GM21381 (cell line): Measurements from ENCODE around the gene DUSP1.
"Not testable (repeated sequence)": the region's sequence is repeated elsewhere in the genome, so short reads cannot be mapped to it uniquely, and the experiment has no call there.

ENCODE experiments used
- ATAC-seq: cut with Tn5 transposase; IDR thresholded peaks from one replicate; pipeline ENCODE4 v1.9.1; 2021; ENCODE audit warnings: mild to moderate bottlenecking, moderate library complexity; ENCODE audit not compliant: unreplicated experiment

Gene DUSP1

DNA sequence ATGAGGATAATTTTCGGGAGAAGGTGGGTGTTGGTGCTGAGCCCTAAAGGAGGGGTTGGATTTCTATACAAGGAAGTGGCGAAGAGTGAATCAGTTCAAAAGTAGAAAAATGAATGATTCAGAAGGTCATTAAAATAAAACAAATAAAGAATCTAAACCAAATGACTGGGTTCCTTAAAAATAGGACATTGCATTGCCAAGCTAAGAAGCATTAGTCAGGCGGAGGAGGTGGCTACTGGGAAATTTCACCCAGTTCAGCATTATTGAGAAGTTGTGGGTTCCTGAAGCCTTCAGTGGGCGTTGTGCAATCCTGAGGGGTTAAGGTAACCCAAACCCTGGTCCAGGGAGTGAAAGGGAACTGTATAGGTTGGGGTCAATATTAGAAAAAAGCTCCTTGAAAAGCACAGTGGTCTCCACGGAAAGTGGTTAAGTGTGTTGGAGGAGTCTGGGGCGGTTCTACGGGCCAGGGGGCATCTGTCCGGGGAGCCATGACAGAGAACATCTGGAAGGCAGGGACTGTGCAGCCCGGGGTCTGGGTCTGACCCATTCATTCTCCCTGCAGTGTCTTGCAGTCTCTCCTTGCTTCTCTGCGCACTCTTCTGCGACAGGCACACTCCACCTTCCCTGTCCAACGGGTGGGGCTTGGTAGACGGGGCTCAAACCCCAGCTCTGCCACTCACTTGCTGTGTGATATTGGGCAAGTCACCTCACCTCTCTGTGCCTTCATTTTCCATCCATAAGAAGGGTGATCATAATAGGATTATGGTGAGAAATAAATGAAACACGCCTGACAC lies 27.6 kb upstream of the DUSP1 start:
- no peak for ATAC-seq

DNA sequence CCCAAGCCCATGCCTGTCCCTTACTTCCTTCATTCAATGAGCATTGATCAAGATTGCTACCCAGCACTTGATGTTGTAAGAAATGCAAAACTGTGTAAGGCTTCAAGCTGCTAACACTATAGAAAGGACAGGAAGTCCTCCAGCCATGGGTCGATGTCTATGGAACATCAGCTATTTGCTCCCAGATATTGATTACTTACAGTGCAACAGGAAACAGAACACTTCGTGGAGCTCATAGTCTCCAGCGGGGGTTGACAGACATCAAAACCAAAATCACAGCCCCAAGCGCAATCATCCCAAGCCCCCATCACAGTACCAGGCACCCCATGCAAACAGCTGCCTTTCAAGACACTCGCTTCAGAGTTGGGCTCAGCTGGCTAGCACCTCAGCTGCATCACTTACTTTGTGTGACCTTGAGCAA lies 26.8 kb upstream of the DUSP1 start:
- no peak for ATAC-seq

DNA sequence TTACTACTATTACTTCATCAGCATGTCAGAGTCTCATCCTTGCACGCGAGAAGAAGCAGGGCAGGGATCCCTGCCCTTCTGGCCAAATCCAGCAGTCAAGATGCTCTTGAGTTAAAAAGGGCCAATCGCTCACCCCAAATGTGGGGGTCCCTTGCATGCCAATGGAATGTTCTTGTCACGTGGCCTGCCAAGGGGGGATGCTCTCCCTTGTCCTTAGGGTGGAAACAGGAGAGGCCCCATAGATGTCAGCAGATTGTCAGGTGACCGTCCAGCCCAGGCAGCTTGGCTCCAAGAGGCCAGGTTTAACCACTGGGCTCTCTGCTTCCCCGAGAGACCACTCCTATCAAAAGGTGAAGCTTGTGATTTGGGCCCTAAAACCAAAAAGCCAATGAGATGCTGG lies 25.3 kb upstream of the DUSP1 start:
- no peak for ATAC-seq

DNA sequence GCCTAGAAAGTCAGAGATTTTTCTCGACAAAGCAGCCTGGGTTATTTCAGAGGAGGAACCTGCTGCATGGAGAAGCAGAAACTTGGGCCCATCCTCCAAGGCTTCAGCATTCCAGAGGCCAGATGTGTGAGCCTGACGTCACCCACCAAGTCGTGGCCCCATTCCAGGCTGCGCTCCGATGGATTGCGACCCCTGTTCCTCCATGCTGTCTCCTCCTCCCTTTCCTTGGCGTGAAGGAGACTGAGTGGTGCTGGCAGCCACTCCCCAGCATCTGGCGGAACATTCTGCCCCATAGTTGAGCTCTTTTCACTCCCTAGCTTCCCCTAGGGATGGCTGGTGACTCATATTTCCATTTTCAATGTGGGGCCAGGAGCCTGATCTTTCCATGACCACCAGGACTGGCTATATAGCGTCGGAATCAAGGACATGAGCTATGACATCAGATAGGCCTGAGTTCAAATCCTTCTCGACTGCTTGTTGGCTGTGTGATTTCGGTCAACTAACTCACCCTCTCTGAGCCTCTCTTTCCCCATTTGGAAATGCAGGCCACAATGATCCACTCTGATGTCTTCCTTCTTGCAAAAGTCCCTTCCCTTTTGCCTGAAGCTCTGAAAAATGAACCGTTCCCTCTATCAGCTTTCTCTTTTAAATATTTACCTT lies 24.5 kb upstream of the DUSP1 start:
- ATAC-seq, result no peak

DNA sequence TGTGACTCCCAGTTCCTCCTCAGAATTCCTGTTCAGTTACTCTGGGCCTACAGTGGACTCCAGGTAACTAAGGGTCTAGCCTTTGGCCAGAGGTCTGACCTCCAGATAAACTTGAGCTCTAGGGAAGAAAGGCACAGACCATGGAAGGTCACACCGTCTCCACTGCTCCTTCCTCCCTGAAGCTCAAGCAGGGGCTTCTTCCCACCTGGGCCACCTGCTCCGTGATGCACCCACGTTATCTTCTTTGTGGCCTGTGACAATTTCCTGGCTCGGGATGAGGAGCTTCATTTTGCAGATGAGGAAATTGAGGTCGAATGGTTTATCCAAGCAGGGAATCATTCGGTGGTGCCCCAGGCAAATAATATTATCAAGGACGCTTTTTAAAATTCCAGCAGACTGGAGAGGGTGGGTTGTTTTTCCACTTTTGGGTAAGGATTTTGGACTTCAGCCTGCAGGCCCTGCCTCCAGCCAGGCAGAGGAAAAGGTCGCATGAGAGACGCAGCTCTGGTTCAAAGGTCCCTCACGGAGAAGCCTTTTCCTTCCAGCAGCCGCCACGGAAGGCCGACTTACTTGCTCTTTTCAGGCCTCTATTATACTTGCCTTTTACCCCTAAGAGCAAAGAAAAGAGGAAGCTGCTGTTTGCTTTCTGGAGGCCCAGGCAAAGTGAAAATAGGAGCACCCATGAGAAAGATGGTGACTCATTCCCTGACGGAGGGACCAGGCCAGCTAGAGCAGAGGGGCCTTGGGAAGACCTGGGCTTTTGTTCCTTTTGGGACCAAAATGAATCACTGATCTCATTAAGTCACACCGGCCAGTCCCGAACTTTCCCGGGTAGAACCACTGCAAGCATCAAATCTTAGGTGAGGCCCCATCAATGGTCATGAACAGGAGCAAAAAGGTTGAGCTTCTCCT lies 22.8 kb upstream of the DUSP1 start:
- no peak for ATAC-seq

DNA sequence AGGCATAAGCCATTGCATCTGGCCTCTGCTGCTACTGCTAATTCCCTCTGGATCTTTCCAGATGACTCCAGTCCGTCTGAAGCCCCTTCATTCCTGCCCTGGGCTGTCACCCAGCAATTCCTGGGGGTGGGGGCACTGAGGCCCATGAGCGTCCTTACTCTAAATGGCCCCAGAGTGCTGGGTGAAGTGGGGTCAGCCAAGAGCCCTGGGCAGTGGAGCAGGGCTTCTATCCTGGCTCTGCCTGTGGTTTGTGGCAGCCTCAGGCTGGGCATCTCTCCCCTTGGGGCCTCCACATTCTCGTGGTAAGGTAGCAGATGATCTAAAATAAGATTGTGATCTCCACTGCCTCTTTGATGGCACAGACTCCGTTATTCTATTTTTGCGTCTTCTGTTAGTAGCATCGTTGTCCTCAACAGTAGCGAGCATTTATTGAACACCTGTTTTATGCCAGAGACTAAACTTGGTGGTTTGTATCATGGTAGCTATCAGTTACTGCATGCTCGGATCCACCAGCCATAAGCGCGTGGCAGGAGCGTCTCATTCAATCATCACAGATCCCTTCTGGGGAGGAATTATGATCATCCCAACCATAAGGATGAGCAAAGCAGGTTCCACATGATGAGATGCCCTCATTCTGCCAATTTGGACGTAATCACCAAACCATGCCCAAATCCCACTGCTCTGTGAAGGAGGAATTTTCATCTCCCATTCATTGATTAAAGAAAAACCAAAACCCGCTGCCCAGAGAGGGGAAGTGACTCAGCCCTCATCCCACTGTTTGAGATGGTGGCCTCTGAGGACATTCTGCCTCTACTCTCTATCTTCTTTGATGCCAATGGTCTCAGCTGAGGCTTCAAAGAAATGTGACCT lies 21.9 kb upstream of the DUSP1 start:
- ATAC-seq, result no peak

DNA sequence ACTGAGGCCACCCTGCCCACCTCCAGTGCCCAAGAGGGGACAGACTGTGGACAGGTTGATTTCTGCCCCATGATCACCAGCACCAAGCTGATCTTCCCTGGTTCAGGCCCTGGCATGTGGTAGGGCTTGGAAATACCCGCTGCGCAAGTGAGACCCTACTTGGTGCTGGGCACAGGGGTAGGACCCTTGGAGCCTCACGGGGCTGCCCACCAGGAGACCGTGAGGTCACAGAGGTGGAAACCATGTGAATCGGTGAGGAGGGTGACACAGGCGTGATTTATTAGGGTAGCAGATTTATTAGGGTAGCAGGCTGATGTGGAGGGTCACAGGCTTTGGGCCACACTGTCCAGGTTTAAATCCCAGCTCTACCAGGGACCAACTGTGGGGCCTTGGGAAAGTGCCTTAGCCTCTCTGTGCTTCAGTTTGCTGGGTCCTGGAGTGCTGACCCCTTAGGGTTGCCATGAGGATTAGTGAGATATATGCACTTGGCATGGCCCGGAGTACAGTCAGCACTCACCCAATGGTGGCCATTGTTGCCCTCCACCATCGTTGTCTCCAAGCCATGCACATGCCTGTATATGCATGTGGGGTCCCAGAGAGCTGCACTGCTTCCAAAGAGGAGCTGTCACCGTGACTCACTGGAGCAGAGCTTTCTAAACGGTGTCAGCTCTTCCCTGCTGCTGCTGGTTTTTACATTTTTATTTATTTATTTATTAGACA lies 20.9 kb upstream of the DUSP1 start:
- no peak for ATAC-seq

DNA sequence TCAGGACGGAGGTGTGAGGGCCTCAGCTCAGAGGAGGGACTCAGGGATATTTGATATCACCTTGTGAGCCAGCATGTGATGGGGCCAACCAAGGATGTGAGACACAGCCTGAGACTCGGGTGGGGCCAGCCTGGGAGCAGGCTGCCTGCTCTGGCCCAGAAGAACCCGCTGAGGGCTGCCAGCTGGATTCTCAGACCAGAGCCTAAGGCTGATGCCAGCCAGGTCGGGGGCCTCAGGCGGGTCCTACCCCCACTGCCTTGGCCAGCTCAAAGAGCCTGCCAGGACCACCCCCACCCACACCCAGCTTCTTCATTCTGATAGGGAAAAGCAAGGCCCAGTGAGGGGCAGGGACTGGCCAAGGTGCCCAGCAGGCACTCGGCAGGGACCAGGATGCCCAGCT lies 20.3 kb upstream of the DUSP1 start:
- ATAC-seq, result no peak

DNA sequence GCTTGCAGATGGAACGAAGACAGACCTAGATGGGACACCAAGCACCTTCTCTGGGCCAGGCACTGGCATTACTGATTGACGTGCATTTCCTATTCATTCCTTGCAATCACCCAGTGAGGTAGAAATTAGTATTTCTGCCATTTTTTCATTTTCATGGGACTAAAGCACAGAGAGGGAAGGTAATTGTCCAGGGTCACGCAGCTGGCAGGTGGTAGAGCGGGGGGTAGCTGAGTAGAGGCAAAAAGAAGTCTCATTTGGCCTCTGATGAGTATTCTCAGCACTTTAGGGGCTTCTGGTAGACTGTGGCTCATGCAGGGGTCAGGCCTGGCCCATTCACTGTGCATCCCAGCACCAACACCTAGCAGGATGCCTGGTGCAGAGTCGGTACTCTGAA lies 19.5 kb upstream of the DUSP1 start:
- ATAC-seq, result no peak

DNA sequence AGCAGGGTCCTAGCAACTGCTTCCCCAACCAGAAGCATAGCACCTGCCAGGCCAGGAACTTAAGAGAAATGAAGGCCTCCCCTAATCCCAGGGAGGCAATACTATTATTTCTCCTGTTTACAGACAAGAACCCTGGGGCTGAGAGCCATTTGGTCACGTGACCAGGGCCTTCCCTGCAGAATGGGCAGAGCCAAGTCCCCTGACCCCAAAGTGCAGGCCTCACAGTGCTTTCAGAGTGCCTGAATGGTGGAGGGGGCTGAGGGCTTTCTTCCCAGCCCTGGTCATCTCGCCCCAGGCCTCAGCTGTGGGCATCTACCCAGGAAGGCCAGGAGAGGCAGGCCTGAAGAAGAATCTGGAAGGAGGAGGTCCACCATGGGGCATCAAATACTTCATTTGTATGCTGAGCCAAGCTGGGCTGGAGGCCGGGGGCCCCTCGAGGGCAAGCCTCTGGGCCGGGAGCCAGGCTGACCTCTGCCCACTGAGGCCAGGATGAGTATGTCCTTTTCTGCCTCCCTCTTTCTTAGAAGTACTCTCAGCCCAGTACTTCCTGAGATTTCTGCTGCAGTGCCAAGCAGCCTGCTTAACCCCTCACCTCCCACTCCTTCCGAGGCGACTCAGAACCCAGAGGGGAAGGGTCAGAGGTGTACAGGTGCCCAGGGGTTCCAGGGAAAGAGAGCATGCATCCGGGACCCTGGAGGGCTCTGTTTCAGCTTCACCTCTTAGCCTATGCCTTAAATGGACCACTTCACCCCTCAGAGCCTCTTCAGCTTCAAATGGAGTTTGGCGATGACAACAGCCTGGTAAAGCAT lies 18.9 kb upstream of the DUSP1 start:
- no peak for ATAC-seq

DNA sequence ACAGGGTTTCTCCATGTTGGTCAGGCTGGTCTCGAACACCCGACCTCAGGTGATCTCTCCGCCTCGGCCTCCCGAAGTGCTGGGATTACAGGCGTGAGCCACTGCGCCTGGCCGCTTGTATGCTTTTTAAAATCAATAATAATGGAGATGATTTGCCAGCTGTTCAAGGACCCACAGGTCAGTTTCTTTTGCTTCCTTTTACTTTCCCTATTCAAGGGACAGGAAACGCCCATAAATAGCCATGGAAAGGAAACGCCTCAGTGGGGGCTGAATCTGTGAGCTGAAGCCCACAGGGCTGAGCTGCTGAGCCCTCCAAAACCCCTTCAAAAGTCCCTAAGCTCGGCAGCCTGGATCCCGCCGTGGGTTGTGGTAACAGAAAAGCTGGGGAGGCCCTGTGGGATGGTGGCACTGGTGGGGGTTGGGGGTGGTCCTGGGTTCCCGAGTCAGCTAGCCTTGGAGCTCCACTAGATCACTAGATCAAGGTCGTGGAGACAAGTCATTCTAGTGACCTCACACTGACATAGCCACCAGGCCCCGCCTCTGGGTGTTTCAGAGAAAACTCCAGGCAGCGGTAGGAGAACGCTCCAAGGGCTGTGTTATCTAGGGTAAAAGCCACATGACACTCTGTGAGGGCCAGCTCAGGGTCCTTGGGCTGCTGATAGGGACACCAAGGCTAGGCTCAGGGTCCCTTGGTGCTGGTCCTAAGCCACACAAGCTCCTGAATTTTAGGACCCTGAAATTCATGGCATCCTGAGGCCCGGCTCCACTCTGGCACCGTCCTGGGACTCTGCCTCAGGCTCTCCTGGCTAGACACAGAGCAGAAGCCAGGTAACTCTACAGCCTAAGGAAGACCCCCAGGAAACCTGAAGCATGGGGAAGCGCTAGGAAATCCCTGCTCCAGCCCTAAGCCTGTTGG lies 18.0 kb upstream of the DUSP1 start:
- no peak for ATAC-seq

DNA sequence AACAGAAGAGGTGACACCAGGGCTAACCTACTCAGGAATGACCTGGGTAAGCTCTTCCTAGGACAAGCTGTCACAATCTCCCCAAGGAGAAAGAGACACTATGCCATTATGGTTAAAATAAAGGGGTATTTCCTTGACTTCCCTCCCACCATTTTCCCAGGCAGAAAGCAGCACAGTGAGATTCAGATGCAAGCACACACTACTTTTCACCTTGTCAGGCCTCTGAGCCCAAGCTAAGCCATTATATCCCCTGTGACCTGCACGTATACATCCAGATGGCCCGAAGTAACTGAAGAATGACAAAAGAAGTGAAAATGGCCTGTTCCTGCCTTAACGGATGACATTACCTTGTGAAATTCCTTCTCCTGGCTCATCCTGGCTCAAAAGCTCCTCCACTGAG lies 16.5 kb upstream of the DUSP1 start:
- ATAC-seq, result not testable (repeated sequence)

DNA sequence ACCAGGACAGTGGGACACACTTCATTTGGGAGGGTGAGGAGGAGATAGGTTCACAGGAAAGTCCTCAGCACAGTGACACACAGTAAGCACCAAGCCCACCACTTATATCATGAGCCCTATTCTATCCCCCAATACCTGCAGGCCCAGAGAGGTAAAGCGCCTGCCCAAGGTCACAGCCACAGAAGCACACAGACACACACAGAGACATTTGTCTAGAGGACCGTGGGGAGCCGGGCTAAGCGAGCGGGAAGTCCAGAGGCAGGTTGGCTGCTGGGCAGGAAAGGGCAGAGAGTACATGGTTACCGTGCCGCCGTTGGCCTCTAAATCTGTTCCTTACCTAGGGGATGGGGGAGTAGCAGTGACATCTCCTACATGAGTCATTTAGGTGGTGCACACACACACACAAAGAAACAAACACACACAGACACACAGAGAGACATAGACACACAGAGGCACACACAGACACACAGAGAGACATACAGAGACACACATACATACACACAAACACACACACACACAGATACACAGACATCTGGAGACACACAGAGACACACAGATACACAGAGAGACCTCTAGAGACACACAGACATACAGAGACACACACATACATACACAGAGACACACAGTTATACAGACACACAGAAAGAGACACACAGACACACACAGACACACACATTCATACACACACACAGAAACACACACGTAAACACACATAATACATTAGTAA lies 15.9 kb upstream of the DUSP1 start:
- ATAC-seq, result no peak

DNA sequence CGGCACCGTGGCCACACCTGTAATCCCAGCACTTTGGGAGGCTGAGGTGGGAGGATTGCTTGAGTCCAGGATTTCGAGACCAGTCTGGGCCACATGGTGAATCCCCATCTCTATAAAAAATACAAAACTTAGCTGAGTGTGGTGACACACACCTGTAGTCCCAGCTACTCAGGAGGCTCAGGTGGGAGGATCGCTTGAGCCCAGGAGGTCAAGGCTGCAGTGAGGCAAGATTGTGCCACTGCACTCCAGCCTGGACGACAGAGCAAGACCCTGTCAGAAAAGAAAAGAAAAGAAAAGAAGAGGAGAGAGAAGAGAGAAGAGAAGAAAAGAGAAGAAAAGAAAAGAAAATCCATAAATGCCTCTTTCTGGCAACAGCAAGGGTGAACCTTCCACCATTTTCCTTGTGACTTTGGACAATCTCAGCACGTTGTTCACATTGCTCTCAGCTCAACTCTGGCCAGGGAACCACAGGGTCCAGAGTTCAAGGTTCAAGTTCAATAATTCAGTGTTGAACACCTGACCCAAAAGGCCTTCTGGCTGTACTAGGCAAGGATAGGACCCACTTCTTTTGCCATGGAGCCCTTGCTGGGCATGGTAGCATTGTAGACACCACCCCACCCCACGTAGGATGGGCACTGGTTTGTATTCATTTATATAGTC lies 14.6 kb upstream of the DUSP1 start:
- no peak for ATAC-seq

DNA sequence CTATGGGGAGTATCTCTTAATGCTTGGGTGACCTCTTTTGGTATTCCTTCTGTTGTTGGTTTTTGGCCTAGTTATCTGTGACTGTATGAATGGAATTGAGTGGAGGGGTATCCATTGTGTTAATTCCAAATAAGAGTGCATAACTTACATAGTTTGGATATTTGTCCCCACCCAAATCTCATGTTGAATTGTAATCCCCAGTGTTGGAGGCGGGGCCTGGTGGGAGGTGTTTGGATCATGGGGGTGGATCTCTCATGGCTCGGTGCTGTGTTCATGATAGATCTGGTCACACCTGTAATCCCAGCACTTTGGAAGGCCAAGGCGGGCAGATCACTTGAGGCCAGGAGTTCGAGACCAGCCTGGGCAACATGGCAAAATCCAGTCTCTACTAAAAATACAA lies 13.2 kb upstream of the DUSP1 start:
- not testable (repeated sequence) for ATAC-seq

DNA sequence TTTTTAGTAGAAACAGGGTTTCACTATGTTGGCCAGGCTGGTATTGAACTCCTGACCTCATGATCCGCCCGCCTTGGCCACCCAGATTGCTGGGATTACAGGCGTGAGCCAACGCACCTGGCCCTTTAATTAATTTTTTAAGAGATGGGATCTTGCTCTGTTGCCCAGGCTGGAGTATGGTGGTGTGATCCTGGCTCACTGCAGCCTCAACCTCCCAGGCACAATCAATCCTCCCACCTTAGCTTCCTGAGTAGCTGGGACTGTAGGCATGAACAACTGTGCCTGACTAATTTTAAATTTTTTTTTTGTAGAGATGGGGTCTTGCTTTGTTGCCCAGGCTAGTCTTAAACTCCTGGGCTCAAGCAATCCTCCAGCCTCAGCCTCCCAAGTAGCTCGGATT lies 12.3 kb upstream of the DUSP1 start:
- ATAC-seq, result not testable (repeated sequence)
